Esophagus squamous epithelium (tissue), 5 donors: Measurements from ENCODE around the gene RBM20. TPM values are rescaled to one million over a fixed set of nuclear protein-coding genes. Genes with fewer than 3 reads are reported as not detected.

Source experiments
- DNase-seq: peaks from one replicate; lab custom pipeline; 2025; lab: John Stamatoyannopoulos, UW
- H3K27ac ChIP-seq, 4 donors: fragments of 200-600 bp; sonication (generic); one replicate each; pipeline ENCODE4 v1.5.1; 2016 to 2019; ENCODE audit warnings: mild to moderate bottlenecking in 1 of 4
- H3K27me3 ChIP-seq, 4 donors: fragments of 200-600 bp; sonication (generic); 1 replicate in 3 of 4; 2 replicates in 1 of 4; pipeline versions ENCODE4 v1.5.1 to v1.6.0; 2017 to 2021; ENCODE audit warnings: antibody characterized with exemption in 1 of 4
- H3K36me3 ChIP-seq, 3 donors: fragments of 200-600 bp; sonication (generic); one replicate each; pipeline ENCODE4 v1.5.1; 2016 to 2019
- H3K4me1 ChIP-seq, 3 donors: fragments of 200-600 bp; sonication (generic); one replicate each; pipeline ENCODE4 v1.5.1; 2017 to 2019
- H3K4me3 ChIP-seq, 4 donors: fragments of 200-600 bp; sonication (generic); 1 replicate in 3 of 4; 2 replicates in 1 of 4; pipeline ENCODE4 v1.5.1; 2016 to 2019; ENCODE audit warnings: mild to moderate bottlenecking in 2 of 4, moderate library complexity in 1 of 4
- H3K9me3 ChIP-seq, 3 donors: fragments of 200-600 bp; sonication (generic); one replicate each; pipeline ENCODE4 v1.5.1; 2016 to 2019
- POLR2A ChIP-seq, 4 donors: fragments of 450-650 bp; IDR thresholded peaks; one replicate each; pipeline ENCODE4 v1.6.1; 2017; ENCODE audit warnings: antibody characterized with exemption in 4 of 4, mild to moderate bottlenecking in 4 of 4, moderate library complexity in 3 of 4
- WGBS, 2 donors: methylation state at CpG; one replicate each; pipeline ENCODE4 v1.1.5; 2018; 5-methylcytosine and 5-hydroxymethylcytosine counted together
- intact Hi-C: fragments of 100-400 bp; cut with DNase I; formaldehyde crosslinking; loops from one replicate; pipeline ENCODE4 v1.15.0; 2022
- total RNA-seq, 4 donors: library from RNA; depleted of rRNA; stranded (reverse); fragments of >200 nt; gene quantifications; one replicate each; pipeline ENCODE4 v1.1.0, GENCODE V29; 2016
- TF ChIP-seq, protein P1 (sequence below), 6 experiments: fragments of 450-650 bp in 4 of 6; fragments of 200-600 bp in 2 of 6; sonication (generic) in 2 of 6; IDR thresholded peaks; one replicate each; pipeline ENCODE4 v1.5.1; 2016 to 2019; ENCODE audit warnings: antibody characterized with exemption in 6 of 6, mild to moderate bottlenecking in 4 of 6, moderate library complexity in 4 of 6
- donor health status: DM: yes; HTN: yes; CAD: no.

Gene RBM20
- total RNA-seq, 4 donors from 2014 or later = 2.1 to 10.3 (median 3.7) TPM

DNA sequence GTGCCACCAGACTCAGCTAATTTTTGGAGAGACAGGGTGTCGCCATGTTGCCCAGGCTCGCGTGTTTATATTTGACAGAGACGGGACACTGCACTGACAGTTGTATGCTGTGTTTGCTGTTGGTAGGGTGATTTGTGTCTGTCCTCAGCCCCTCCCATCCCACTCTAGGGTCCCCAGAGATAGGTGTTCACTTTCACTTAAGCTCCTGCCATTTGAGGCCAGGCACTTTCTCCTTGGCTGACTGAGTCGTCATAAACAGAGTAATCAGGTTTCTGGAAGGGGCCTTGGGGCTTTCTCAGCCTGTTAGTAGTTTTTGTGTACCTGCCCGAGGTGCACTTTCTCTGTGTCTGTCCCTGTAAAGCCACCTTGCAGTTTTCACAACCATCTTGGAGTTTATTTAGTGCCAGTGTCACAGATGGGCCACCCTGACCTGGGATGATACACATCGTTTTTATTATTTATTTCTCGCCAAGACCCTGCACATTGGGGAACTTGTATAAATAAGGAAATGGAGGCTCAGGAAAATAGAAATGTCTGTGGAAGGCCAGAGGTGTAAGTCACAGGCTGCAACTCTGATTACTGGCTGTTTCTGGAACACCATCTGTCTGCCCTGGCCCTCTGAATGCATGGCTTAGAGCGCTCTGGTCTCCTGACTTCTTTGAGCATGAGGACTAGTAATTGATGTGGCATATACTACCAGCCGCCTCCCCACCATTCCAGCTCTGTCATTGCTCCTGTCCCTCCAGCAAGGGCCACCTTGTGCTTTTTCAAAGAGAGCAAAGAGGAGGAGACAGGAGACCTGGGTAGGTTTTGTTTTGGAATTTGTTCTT is 145.7 kb downstream of the RBM20 start:
- no peaks in the 10 kb centered on the region for H3K27me3 ChIP-seq
- DNase-seq = no peak
- no peak overlapping the region for H3K27ac ChIP-seq
- intact Hi-C loops = no loop called here
- H3K4me1 ChIP-seq = peaks cover 5 to 57% (median 17%) of the 10 kb centered on the region in 3 donors
- TF ChIP-seq, protein P1, sequence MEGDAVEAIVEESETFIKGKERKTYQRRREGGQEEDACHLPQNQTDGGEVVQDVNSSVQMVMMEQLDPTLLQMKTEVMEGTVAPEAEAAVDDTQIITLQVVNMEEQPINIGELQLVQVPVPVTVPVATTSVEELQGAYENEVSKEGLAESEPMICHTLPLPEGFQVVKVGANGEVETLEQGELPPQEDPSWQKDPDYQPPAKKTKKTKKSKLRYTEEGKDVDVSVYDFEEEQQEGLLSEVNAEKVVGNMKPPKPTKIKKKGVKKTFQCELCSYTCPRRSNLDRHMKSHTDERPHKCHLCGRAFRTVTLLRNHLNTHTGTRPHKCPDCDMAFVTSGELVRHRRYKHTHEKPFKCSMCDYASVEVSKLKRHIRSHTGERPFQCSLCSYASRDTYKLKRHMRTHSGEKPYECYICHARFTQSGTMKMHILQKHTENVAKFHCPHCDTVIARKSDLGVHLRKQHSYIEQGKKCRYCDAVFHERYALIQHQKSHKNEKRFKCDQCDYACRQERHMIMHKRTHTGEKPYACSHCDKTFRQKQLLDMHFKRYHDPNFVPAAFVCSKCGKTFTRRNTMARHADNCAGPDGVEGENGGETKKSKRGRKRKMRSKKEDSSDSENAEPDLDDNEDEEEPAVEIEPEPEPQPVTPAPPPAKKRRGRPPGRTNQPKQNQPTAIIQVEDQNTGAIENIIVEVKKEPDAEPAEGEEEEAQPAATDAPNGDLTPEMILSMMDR (IDR thresholded peaks at IDR 0.05) = no peak
- TF ChIP-seq POLR2A (IDR thresholded peaks at IDR 0.05) = no peak
- no peaks in the 10 kb centered on the region for H3K9me3 ChIP-seq
- no peak overlapping the region for H3K4me3 ChIP-seq
- H3K36me3 ChIP-seq = no peaks in the 10 kb centered on the region
- 79 to 82% methylated on average over 6 to 9 of the region's 10 CpGs for WGBS, 2 donors

DNA sequence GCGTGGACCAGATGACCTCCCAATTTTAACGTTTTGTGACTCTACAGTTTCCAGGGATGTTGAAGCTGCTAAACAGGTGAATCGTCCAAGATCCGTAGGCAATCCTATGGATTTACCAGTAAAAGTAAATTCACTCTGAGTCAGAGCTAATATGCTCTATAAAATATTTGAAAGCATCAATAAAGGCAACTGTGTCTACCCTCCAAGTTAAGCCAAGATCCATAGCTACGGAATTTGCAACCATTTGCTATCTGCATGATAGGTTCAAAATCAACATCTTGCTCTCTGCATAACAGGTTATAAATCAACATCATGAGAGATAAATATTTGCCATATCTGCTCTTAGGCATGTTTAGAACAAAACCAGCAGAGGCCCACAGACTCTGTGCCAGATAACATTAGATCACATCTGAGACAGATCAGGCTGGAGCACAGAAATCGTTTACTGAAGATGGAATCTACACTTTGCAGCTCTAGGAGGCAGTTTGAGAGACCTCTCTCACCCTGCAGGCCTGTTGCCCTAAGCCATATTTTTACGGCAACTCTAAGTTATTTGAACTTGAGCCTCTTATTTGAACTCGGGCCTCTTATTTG is 146.9 kb downstream of the RBM20 start:
- Histone ChIP-seq H3K4me1 (peaks cover 1 to 50% (median 13%) of the 10 kb centered on the region in 3 donors), H3K9me3 (no peaks in the 10 kb centered on the region), H3K27me3 (no peaks in the 10 kb centered on the region), H3K27ac (peak overlapping the region in 3 of 4 donors; percentile 40 to 62 (median 40)), H3K36me3 (no peaks in the 10 kb centered on the region), H3K4me3 (no peak overlapping the region)
- intact Hi-C loops = no loop called here
- 77 to 78% methylated on average over 8 of the region's 8 CpGs for WGBS, 2 donors
- no peak for DNase-seq
- TF ChIP-seq, protein P1 (IDR thresholded peaks at IDR 0.05) = no peak
- no peak for TF ChIP-seq POLR2A (IDR thresholded peaks at IDR 0.05)

DNA sequence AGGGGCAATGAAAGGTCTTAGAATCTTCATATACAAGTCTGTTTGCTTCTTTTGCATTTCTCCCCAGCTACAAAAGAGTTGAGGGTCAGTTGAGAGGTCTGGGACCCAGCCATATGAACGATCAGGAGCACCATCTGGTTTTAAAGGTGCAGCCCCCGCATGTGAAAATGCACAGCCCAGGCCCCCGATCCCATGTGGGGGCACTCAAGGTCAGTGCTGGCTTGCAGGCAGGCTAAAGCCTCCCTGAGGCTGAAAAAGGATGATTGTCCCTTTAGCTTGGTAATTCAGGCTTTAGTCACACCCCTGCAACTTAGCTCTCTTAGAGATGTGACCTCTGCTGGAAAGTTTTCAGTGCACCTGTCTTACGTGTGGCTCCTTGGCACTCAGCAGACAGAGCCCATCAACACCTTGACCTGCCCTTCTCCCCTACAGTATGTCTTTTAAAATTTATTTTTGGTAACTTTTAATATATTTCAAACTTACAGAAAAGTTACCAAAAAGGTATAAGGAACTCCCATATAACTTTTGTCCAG is 147.5 kb downstream of the RBM20 start:
- Histone ChIP-seq H3K27ac (peak overlapping the region in 3 of 4 donors; percentile 40 to 62 (median 40)), H3K9me3 (no peaks in the 10 kb centered on the region), H3K4me1 (peaks cover 0 to 44% (median 7%) of the 10 kb centered on the region in 3 donors), H3K36me3 (no peaks in the 10 kb centered on the region), H3K27me3 (no peaks in the 10 kb centered on the region), H3K4me3 (no peak overlapping the region)
- DNase-seq = no peak
- intact Hi-C loops = no loop called here
- 25 to 60% methylated on average over 1 to 2 of the region's 4 CpGs for WGBS, 2 donors
- TF ChIP-seq, protein P1 (IDR thresholded peaks at IDR 0.05) = no peak
- no peak for TF ChIP-seq POLR2A (IDR thresholded peaks at IDR 0.05)

DNA sequence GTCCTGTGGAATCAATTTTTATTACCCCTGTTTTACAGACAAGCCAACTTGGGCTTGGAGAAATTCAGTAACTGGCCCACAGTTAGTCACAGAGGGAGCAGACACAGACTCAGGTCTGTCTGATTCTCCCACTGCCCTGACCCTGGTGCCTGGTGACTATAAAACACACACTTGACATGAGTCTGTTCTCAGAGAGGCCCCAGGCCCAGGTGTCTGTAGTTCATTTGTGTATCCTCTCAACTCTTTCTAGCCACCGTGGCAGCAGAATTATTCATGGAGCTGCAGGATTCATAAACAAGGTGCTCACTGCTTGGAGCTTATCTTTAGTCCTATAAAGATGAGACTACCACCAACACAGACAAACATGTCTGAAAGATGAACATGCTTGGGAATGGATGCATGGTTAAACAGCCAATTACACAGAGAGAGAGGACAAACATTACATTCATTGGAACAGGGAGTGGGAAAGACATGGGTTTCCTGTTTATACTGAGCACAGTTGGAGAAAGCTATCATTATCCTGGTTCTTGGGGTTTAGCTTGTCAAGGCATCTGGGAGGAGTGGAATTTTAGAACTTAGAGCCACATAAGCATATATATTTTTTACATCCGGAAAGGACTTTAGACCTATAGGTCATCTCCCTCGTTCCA is 148.5 kb downstream of the RBM20 start:
- WGBS, 2 donors = 63 to 73% methylated on average over 3 of the region's 3 CpGs
- Histone ChIP-seq H3K4me1 (peaks cover 0 to 39% (median 5%) of the 10 kb centered on the region in 3 donors), H3K9me3 (no peaks in the 10 kb centered on the region), H3K4me3 (no peak overlapping the region), H3K36me3 (no peaks in the 10 kb centered on the region), H3K27me3 (no peaks in the 10 kb centered on the region), H3K27ac (peak overlapping the region in 3 of 4 donors; percentile 53 to 66 (median 62))
- TF ChIP-seq, protein P1 (IDR thresholded peaks at IDR 0.05) = no peak
- no peak for TF ChIP-seq POLR2A (IDR thresholded peaks at IDR 0.05)
- DNase-seq = no peak
- intact Hi-C loops = no loop called here
